GM18519 (cell line): ENCODE results near the gene TAS2R5.
A peak's percentile ranks its signal among the peaks of the same experiment; 100 is the strongest.
"Not testable (repeated sequence)": the region's sequence is repeated elsewhere in the genome, so short reads cannot be mapped to it uniquely, and the experiment has no call there.

Experiments used
- ATAC-seq: cut with Tn5 transposase; IDR thresholded peaks from one replicate; pipeline ENCODE4 v1.9.1; 2021; ENCODE audit warnings: mild to moderate bottlenecking, moderate library complexity; ENCODE audit not compliant: unreplicated experiment, low FRiP score

TAS2R5 gene

DNA sequence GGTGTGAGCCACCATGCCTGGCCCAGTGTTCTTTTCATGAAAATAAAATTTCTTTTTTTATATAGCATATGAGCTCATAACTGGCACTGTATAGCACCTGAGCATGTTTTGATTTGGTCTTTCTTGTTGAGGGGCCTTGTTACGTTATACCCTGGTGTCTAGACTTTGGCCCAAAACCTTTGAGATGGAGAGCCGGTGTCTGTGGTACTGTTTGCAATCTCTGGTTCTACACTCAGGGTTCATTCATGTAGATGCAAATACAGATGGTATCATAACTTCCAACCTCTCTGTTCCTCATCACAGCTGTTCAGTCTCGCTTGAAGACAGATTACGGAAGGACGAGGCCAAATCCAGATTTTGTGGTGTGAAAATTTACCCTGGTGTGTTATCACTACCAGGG is at the start of gene TAS2R5:
TSS of gene TAS2R5 (plus strand) at position 301 of the 400 bp plus-strand sequence. CDS start 145 bp downstream, outside the sequence.
- ATAC-seq: no peak

DNA sequence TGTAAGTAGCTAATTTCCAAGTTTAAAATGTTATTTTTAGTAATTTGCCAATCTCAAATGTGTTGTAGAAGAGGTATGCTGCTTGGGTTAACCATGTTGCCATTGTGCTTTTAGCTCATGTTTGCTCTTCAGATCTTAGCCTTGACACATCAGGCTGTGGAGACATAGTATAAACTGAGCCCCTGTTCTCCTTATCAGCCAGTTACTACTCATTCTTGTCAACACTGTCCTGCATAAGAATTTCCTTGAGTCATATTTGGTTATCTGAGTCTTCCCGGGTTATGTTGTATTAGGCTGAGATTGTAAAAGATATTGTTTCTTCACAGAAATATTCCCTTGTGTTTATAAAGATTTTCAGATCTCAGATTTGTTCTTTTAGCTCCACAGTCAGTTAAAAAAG is 47.8 kb upstream of the TAS2R5 start:
- no peak for ATAC-seq

DNA sequence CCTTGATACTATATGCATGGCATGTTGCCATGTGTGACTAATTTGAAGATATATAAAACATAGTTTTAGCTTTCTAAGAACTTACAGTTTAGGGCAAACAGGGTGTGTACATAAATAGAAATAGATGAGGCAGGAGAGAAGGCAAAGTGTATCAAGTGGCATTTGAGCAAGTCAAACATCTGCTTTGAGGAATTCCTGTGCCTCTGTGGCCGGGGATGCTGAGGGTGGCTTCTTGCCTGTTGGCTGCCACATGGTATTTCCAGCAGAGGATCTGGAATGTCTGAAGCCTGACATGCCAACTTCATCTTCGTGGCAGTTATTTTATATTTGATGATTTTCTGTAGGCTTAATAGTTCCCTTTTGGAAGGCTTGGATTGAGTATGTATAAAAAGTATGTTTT is 45.9 kb upstream of the TAS2R5 start:
- ATAC-seq: no peak

GRCh38 chr7:141748396-141748795 is 41.6 kb upstream of the TAS2R5 start:
- ATAC-seq: no peak

DNA sequence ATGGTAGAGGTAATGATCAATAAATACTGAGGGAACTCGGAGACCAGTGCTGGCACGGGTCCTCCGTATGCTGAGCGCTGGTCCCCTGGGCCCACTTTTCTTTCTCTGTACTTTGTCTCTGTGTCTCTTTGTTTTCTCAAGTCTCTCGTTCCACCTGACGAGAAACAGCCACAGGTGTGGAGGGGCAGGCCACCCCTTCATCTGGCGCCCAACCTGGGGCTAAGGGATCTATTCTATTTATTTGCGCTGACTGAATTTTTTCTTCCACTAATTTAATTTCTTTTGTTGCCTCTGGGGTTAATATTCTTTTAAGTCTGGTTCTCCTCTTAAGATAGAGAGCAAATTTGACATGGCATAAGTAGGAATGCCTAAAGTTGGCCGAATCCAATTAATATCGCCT is 38.1 kb upstream of the TAS2R5 start:
- ATAC-seq: not testable (repeated sequence)

DNA sequence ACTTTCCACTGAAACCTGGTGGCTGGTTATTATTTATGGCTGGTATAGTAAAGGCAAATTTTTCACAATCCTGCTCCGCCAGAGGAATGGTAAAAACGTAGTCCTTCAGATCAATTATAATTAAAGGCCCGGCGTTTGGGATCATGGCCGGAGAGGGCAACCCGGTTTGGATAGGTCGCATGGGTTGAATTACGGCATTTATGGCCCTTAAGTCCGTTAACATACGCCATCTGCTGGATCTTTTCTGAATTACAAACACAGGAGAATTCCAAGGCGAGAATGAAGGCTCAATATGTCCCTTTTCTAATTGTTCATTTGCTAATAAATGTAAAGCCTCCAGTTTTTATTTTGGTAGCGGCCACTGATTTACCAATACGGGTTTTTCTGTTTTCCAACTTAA is 37.4 kb upstream of the TAS2R5 start:
- ATAC-seq: no peak

GRCh38 chr7:141754939-141755338 is 35.1 kb upstream of the TAS2R5 start:
- ATAC-seq: no peak

- no peak for ATAC-seq
Measured at GRCh38 chr7:141763797-141764196, 26.2 kb upstream of the TAS2R5 start, which contains the start of gene TAS2R3. TAS2R3 (plus strand) TSS chr7:141764097; CDS start chr7:141764159, 62 bp downstream.

DNA sequence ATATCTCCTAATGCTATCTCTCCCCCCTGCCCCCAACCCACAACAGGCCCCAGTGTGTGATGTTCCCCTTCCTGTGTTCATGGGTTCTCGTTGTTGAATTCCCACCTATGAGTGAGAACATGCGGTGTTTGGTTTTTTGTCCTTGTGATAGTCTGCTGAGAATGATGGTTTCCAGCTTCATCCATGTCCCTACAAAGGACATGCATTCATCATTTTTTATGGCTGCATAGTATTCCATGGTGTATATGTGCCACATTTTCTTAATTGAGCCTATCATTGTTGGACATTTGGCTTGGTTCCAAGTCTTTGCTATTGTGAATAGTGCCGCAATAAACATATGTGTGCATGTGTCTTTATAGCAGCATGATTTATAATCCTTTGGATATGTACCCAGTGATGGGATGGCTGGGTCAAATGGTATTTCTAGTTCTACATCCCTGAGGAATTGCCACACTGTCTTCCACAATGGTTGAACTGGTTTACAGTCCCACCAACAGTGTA is 19.9 kb upstream of the TAS2R5 start:
- not testable (repeated sequence) for ATAC-seq

GRCh38 chr7:141776374-141776773 is 13.6 kb upstream of the TAS2R5 start, which contains the start of gene TAS2R4:
TAS2R4 (plus strand) TSS chr7:141776674; CDS start chr7:141778489, 1,815 bp downstream.
- ATAC-seq: no peak

DNA sequence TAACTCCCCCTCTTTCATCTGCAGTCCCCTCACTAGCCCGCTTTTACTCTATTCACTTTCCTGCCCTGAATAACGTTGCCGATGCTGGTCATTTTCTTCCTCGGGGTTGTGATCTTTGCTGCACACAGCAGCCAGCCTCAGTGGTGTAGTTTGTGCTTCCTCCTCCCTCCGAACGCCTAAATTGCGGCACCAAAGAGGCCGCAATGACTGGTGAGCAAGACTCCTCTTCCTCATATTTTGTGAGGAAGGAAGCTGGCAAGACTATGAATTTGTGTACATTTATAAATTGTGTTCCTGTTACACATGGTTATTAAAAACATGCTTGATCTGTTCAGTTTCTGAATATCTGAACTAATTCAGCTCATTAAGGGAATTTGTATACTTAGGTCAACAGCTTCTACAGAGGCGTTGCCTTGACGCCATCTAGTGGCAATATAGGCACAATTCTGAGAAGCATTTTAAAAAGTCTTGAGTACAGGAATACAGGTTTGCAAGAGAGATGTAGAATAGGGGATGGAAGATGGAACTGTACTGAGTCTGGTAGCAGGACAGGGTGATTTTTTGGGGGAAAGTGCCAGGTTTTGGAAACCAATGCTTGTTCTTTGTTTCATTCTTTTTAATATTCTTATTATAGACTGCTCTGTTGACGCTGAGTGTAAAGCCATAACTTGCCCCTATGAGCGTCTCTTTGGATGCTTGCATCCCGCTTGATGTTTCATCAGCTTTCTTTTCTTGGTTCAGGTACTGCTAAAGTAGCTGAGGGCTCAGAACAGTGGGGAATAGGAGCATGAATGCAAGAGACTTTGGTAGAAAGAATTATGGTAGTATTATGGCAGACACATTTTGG is 4.1 kb upstream of the TAS2R5 start:
- peak; percentile 77 for ATAC-seq

GRCh38 chr7:141788296-141788695 is 1.7 kb upstream of the TAS2R5 start:
- no peak for ATAC-seq

DNA sequence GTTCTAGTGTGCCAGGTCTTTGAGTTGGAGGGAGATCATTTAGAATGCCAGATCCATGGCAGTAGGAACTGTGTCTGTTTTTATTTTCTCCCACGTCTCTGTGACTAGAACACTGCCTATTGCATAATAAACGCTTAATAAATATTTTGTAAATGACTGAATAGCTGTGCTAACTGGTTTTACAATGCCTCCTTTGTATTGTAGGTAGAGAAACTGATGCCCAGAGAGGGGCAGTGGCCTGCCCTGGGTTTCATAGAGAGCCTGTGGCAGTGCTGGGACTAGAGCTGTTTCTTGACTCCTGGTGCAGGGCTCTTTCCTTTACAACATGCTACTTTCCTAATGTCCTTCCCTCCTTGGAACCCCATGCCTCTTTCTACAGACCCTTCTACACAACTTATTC is 2.5 kb downstream of the TAS2R5 start:
- no peak for ATAC-seq

GRCh38 chr7:141820067-141820466 is 30.1 kb downstream of the TAS2R5 start:
- no peak for ATAC-seq

DNA sequence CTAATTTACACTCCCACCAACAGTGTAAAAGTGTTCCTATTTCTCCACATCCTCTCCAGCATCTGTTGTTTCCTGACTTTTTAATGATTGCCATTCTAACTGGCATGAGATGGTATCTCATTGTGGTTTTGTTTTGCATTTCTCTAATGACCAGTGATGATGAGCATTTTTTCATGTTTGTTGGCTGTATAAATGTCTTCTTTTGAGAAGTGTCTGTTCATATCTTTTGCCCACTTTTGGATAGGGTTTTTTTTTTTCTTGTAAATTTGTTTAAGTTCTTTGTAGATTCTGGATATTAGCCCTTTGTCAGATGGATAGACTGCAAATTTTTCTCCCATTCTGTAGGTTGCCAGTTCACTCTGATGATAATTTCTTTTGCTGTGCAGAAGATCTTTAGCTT is 32.4 kb downstream of the TAS2R5 start:
- ATAC-seq: not testable (repeated sequence)

GRCh38 chr7:141837683-141838082 is 47.7 kb downstream of the TAS2R5 start:
- ATAC-seq: no peak

DNA sequence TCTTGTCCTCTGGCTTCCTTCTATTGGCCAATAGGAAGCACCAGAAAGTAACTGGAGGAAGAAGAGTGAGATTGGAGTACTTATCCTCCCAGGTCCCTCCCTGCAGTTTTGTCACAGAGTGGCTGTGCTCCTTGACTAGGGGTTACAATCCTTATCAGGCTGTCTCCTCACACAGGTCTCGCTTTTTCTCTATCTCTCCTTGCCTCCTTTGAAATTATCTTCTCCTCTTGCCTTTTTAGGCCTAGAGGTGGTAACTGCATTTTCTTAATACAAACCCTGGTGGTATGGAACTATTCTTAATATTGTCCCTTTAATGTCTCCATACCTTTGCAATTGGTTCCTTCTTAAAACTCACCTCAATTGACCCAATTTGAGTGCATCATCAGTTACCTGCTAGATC is 48.6 kb downstream of the TAS2R5 start:
- no peak for ATAC-seq

DNA sequence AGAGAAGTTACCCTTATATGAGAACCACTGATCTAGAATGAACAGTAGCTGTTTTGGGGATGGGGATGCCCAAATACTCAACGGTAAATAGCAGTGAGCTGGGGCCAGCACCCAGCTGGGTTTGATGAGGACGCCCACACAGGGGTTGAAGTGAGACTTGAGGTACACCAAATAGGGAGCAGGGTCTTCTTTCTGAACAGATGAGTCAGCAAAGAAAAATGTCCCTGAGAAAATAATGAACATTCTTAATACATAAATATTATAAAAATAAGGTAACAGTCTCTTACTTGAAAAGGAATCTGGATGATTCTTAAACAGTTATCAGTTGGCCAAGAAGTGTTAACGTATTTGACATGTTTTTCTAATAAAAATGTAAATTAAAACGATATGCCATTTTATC is 49.2 kb downstream of the TAS2R5 start:
- ATAC-seq: no peak

GRCh38 chr7:141840708-141841107 is 50.7 kb downstream of the TAS2R5 start:
- ATAC-seq: no peak
